ENCODE measurements around the gene ADAM23.

Gene ADAM23

DNA sequence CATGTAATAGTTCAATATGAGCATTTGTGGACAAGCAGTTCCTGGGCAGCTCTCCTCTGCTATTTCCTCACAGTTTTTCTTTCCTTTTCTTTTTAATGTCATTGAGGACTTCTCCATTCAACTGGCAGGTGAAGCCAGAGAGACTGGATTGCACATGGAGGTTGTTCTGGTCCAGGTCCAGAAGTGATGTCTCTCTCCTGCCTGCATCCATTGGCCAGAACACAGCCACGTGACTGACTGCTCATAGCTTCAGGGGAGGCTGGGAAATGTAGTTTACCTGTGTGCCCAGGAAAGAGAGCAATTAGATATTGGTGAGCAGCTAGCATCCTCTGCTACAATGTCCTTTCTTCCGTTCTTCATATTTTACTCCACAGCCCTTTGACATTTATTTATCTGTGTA, 20.2 kb upstream of the ADAM23 start:
- no peaks in the 10 kb centered on the region for H3K4me1 ChIP-seq (ENCODE audit: control insufficient read depth in 1 of 2, insufficient read depth in 2 of 2, low read length in 2 of 2)
- no peaks in the 10 kb centered on the region for H3K36me3 ChIP-seq (ENCODE audit: control insufficient read depth in 1 of 2, insufficient read depth in 2 of 2, low read length in 2 of 2)
- no peaks in the 10 kb centered on the region for H3K27me3 ChIP-seq (ENCODE audit: low read depth, low read length)
- peaks cover 3 to 5% of the 10 kb centered on the region in 2 donors for H3K9me3 ChIP-seq (ENCODE audit: control insufficient read depth in 1 of 2, low read length in 2 of 2)
- no peak overlapping the region for H3K27ac ChIP-seq (ENCODE audit: low read length)
- no peak overlapping the region for H3K4me3 ChIP-seq (ENCODE audit: low read depth in 1 of 2, low read length in 2 of 2)

DNA sequence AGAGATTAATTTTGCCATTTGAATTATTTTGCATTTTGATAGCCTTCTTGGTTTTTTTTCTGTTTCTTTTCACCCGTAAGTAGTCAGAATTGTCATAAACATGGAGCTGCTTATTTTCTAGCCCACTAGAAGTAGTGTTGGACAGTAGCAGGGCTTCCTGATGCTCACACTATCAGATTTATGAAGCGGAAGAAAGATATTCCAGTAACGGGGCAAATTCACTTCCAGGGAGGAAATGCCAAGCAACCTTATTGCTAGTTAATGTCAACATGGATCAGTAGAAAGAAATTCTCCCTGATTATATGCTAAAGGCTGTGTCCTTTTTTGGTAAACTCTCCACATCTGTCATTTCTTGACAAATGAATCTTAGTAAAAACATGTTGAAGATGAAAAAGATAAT, 19.2 kb upstream of the ADAM23 start:
- H3K4me3 ChIP-seq (ENCODE audit: low read depth in 1 of 2, low read length in 2 of 2): no peak overlapping the region
- no peaks in the 10 kb centered on the region for H3K27me3 ChIP-seq (ENCODE audit: low read depth, low read length)
- H3K36me3 ChIP-seq (ENCODE audit: control insufficient read depth in 1 of 2, insufficient read depth in 2 of 2, low read length in 2 of 2): no peaks in the 10 kb centered on the region
- H3K9me3 ChIP-seq (ENCODE audit: control insufficient read depth in 1 of 2, low read length in 2 of 2): no peaks in the 10 kb centered on the region
- no peak overlapping the region for H3K27ac ChIP-seq (ENCODE audit: low read length)
- no peaks in the 10 kb centered on the region for H3K4me1 ChIP-seq (ENCODE audit: control insufficient read depth in 1 of 2, insufficient read depth in 2 of 2, low read length in 2 of 2)

DNA sequence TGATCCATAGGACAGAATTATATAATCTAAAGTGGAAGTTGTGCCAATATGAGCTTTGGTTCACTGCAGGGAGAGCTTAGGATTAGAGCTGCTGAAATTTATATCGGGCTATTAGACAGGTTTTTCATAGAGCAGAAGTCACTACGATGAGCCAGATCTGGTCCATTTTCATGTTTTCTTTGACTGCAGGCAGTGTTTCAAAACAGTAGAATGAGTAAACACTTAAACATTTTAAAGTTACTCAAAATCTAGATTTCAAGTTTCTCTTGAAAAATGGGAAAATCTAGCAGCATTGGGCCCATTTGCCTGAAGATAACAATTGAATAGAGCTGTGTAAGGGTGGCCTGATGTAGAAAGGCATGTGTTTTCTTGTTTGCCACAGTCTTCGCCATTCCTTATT, 14.5 kb upstream of the ADAM23 start:
- Histone ChIP-seq H3K9me3 (ENCODE audit: control insufficient read depth in 1 of 2, low read length in 2 of 2) (no peaks in the 10 kb centered on the region), H3K27ac (ENCODE audit: low read length) (no peak overlapping the region), H3K4me1 (ENCODE audit: control insufficient read depth in 1 of 2, insufficient read depth in 2 of 2, low read length in 2 of 2) (no peaks in the 10 kb centered on the region), H3K4me3 (ENCODE audit: low read depth in 1 of 2, low read length in 2 of 2) (no peak overlapping the region), H3K36me3 (ENCODE audit: control insufficient read depth in 1 of 2, insufficient read depth in 2 of 2, low read length in 2 of 2) (no peaks in the 10 kb centered on the region), H3K27me3 (ENCODE audit: low read depth, low read length) (no peaks in the 10 kb centered on the region)

DNA sequence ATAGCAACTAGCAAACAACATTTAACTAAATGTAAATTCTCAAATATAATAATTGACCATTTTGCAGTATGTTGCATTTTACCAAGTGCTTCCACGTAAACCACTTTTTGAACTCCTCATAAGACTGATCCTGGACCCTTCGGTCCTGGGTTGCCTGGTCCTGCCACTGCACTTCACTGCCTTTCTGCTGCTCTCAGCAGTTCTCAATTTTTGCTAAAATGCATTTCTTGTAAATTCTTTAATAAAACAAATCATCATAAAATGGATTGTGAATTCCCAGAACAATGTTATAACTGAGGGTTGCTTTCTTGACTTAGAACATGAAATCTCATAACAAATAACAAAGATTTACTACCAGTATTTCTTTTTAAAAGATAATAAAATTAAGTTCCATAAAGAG, 12.9 kb upstream of the ADAM23 start:
- Histone ChIP-seq H3K4me1 (ENCODE audit: control insufficient read depth in 1 of 2, insufficient read depth in 2 of 2, low read length in 2 of 2) (no peaks in the 10 kb centered on the region), H3K36me3 (ENCODE audit: control insufficient read depth in 1 of 2, insufficient read depth in 2 of 2, low read length in 2 of 2) (no peaks in the 10 kb centered on the region), H3K27me3 (ENCODE audit: low read depth, low read length) (no peaks in the 10 kb centered on the region), H3K27ac (ENCODE audit: low read length) (no peak overlapping the region), H3K4me3 (ENCODE audit: low read depth in 1 of 2, low read length in 2 of 2) (no peak overlapping the region), H3K9me3 (ENCODE audit: control insufficient read depth in 1 of 2, low read length in 2 of 2) (no peaks in the 10 kb centered on the region)

DNA sequence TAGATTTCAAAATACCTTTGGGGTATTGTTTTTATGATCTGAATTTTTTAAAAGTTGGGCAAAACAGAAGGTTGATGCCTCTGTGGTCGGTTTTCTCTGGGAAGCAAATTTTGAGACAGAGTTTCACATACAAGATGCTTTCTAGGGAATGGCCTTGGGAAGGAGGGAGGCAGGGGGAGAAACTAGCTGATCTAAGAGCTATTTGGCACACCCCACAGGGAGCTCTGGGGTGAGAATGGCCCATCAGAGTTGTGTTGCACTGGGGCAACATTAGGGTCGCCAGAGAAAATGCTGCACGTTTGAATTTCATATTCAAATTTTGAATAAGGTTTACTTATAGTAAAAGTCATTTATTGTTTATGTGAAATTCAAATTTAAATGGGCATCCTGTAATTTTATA, 11.9 kb upstream of the ADAM23 start:
- H3K4me3 ChIP-seq (ENCODE audit: low read depth in 1 of 2, low read length in 2 of 2): no peak overlapping the region
- no peaks in the 10 kb centered on the region for H3K9me3 ChIP-seq (ENCODE audit: control insufficient read depth in 1 of 2, low read length in 2 of 2)
- H3K27ac ChIP-seq (ENCODE audit: low read length): no peak overlapping the region
- H3K36me3 ChIP-seq (ENCODE audit: control insufficient read depth in 1 of 2, insufficient read depth in 2 of 2, low read length in 2 of 2): no peaks in the 10 kb centered on the region
- H3K27me3 ChIP-seq (ENCODE audit: low read depth, low read length): no peaks in the 10 kb centered on the region
- no peaks in the 10 kb centered on the region for H3K4me1 ChIP-seq (ENCODE audit: control insufficient read depth in 1 of 2, insufficient read depth in 2 of 2, low read length in 2 of 2)

DNA sequence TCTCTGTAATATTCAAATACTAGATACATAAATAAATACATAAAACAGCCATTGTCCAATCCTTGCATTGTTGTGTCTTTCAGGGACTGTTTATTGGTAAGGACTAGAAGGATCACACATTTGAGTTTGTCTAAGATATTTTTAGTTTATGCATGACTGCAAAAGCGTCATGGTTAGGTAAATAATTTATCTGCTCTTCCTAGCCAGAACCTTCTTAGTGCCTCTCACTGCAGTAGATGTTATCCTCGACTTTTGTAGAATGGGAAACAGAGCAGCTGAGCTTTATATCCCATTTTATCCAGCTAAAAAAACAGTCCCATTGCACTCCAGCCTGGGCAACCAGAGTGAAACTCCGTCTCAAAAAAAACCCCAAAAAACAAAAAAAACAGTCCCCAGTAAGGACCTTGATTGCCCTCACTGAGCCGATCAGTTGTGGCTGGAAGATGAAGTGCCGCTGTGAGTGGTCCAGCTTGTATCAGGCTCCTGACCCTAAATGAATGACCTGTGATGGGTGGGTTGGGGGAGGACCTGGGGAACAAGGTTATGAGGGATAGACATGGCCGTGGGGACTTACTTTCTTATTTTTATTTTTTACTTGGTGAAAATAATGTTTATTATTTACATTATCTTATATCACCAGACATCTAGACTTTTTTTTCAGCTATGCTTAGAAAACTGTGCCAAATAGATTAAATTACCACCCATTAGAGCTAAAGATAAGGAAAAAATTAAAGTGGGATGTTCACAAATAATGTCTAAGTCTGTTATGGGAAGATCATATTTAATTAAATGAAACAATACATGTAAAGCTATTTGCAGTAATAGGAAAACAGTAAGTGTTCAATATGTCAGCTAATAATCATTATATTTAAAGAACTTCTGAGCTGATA, 10.9 kb upstream of the ADAM23 start:
- Histone ChIP-seq H3K4me1 (ENCODE audit: control insufficient read depth in 1 of 2, insufficient read depth in 2 of 2, low read length in 2 of 2) (no peaks in the 10 kb centered on the region), H3K9me3 (ENCODE audit: control insufficient read depth in 1 of 2, low read length in 2 of 2) (no peaks in the 10 kb centered on the region), H3K36me3 (ENCODE audit: control insufficient read depth in 1 of 2, insufficient read depth in 2 of 2, low read length in 2 of 2) (no peaks in the 10 kb centered on the region), H3K4me3 (ENCODE audit: low read depth in 1 of 2, low read length in 2 of 2) (no peak overlapping the region), H3K27me3 (ENCODE audit: low read depth, low read length) (no peaks in the 10 kb centered on the region), H3K27ac (ENCODE audit: low read length) (no peak overlapping the region)

DNA sequence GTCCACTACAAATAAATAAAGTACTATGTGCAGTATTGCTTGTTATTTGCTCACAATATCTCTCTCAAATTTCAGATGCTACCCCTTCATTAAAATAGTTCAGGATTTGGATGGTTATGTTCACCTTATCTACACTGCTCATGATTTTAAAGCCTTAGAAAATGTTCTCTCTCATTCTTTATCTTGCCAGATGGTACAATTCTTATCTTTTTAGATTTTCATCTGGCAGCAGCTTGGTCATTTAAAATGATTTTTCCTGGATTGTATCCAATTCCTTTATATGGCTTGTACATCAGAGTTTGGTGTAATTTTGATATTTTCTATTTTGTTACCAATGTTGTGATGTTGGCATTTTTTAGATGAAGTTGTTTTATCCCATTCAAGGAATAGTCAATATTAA, 10.1 kb upstream of the ADAM23 start:
- Histone ChIP-seq H3K4me1 (ENCODE audit: control insufficient read depth in 1 of 2, insufficient read depth in 2 of 2, low read length in 2 of 2) (no peaks in the 10 kb centered on the region), H3K4me3 (ENCODE audit: low read depth in 1 of 2, low read length in 2 of 2) (no peak overlapping the region), H3K27me3 (ENCODE audit: low read depth, low read length) (no peaks in the 10 kb centered on the region), H3K36me3 (ENCODE audit: control insufficient read depth in 1 of 2, insufficient read depth in 2 of 2, low read length in 2 of 2) (no peaks in the 10 kb centered on the region), H3K27ac (ENCODE audit: low read length) (no peak overlapping the region), H3K9me3 (ENCODE audit: control insufficient read depth in 1 of 2, low read length in 2 of 2) (no peaks in the 10 kb centered on the region)

DNA sequence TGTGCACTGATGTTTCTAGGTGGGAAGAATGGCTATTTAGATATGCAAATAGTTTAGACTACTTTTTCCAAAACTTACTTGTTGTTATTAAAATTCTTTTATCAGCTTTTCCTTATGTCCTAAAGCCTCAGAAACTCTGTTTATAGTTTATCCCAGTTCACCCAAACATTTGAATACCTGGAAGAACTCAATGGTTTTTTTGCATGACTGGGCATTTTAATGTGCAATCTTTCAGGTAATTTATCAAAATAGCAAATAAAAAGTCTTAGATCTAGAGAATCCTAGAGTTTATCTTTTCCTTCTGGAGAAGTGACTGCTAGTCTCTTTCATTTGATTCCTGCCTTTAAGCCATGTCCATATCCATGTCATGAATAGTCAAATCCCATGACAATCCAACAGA, 9.6 kb upstream of the ADAM23 start:
- Histone ChIP-seq H3K36me3 (ENCODE audit: control insufficient read depth in 1 of 2, insufficient read depth in 2 of 2, low read length in 2 of 2) (no peaks in the 10 kb centered on the region), H3K27ac (ENCODE audit: low read length) (no peak overlapping the region), H3K4me3 (ENCODE audit: low read depth in 1 of 2, low read length in 2 of 2) (no peak overlapping the region), H3K9me3 (ENCODE audit: control insufficient read depth in 1 of 2, low read length in 2 of 2) (no peaks in the 10 kb centered on the region), H3K4me1 (ENCODE audit: control insufficient read depth in 1 of 2, insufficient read depth in 2 of 2, low read length in 2 of 2) (no peaks in the 10 kb centered on the region), H3K27me3 (ENCODE audit: low read depth, low read length) (no peaks in the 10 kb centered on the region)

DNA sequence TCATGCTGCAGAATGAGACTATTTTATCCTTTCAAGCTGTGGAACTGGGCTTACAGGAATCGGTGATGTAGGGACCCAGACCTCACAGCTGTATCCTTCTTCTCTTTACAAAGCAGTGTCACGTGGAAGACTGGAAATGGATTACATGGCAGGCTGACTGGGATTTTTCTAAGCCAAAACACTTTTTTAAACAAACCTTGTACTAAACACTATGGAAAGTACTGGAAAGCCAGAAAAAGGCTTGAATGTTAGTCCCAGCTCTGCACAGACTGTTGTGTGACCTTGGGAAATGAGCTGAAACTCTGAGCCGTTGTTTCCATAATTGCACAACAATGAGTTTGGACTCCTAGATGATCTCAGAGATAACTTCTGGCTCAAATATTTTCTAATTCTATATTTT, 7.6 kb upstream of the ADAM23 start:
- Histone ChIP-seq H3K9me3 (ENCODE audit: control insufficient read depth in 1 of 2, low read length in 2 of 2) (no peaks in the 10 kb centered on the region), H3K36me3 (ENCODE audit: control insufficient read depth in 1 of 2, insufficient read depth in 2 of 2, low read length in 2 of 2) (no peaks in the 10 kb centered on the region), H3K4me3 (ENCODE audit: low read depth in 1 of 2, low read length in 2 of 2) (no peak overlapping the region), H3K4me1 (ENCODE audit: control insufficient read depth in 1 of 2, insufficient read depth in 2 of 2, low read length in 2 of 2) (no peaks in the 10 kb centered on the region), H3K27ac (ENCODE audit: low read length) (no peak overlapping the region), H3K27me3 (ENCODE audit: low read depth, low read length) (peaks cover 7% of the 10 kb centered on the region)

DNA sequence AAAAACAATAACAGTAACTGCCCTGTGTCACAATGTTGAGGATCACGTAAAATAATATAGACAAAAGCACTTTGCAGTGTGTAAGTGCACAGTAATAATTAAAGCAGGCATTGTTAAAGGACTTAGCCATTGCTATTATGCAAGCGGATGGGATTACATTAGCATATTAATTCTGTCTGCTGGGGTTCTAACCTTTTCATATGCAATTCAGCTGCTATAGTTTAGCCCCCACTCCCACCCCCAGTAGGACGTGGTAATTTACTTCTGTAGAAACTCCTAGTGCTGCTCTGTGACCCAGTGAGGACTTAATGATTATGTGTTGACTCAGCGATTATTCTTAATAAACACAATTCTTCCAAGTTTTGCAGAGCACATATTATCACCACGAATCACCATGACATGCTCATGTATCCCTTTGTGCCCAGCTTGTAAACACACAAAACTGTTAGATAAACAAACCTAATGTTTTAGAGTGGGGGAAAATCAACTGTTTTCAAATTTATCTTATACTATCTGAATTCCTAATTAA, 5.1 kb upstream of the ADAM23 start:
- Histone ChIP-seq H3K9me3 (ENCODE audit: control insufficient read depth in 1 of 2, low read length in 2 of 2) (no peaks in the 10 kb centered on the region), H3K4me3 (ENCODE audit: low read depth in 1 of 2, low read length in 2 of 2) (no peak overlapping the region), H3K27me3 (ENCODE audit: low read depth, low read length) (peaks cover 19% of the 10 kb centered on the region), H3K36me3 (ENCODE audit: control insufficient read depth in 1 of 2, insufficient read depth in 2 of 2, low read length in 2 of 2) (no peaks in the 10 kb centered on the region), H3K4me1 (ENCODE audit: control insufficient read depth in 1 of 2, insufficient read depth in 2 of 2, low read length in 2 of 2) (peaks cover 0 to 7% of the 10 kb centered on the region in 2 donors), H3K27ac (ENCODE audit: low read length) (no peak overlapping the region)

DNA sequence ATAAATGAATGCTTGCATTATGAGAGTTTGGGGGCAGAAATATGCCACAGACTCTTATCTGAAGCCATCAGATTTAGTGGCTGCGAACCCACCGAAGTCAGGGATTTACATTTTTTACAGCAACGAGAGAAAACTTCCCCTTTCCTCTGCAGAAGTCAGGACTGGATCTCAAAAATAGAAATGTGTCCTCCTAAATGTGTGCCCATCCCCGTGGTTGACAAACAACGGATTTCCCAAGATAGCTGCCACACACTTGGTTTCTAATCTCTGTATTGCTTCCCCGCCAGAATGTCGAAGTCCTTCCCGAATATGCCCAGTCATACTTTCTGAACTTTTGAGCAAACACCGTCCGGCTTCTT, 879 bp upstream of the ADAM23 start:
- Histone ChIP-seq H3K4me3 (ENCODE audit: low read depth in 1 of 2, low read length in 2 of 2) (peak overlapping the region in 1 of 2 donors; percentile 62), H3K27me3 (ENCODE audit: low read depth, low read length) (peaks cover 29% of the 10 kb centered on the region), H3K4me1 (ENCODE audit: control insufficient read depth in 1 of 2, insufficient read depth in 2 of 2, low read length in 2 of 2) (peaks cover 0 to 11% of the 10 kb centered on the region in 2 donors), H3K9me3 (ENCODE audit: control insufficient read depth in 1 of 2, low read length in 2 of 2) (no peaks in the 10 kb centered on the region), H3K36me3 (ENCODE audit: control insufficient read depth in 1 of 2, insufficient read depth in 2 of 2, low read length in 2 of 2) (no peaks in the 10 kb centered on the region), H3K27ac (ENCODE audit: low read length) (no peak overlapping the region)

All from muscle layer of duodenum (tissue), 2 donors.